HepG2 (cell line): Measurements from ENCODE around the gene HLA-DRA. TPM values are rescaled to one million over a fixed set of nuclear protein-coding genes. Genes with fewer than 3 reads are reported as not detected.
A peak's percentile ranks its signal among the peaks of the same experiment; 100 is the strongest.

Source experiments
- DNMT1 ChIP-seq: sonication (generic); formaldehyde crosslinking; IDR thresholded peaks from 2 replicates; pipeline ENCODE4 v1.5.1; 2020; ENCODE audit warnings: mild to moderate bottlenecking, missing genetic modification reagents
- FIP1L1 ChIP-seq: fragments of 200-400 bp; formaldehyde crosslinking; IDR thresholded peaks from 2 replicates; pipeline ENCODE4 v1.6.1; 2018; ENCODE audit warnings: low read depth, mild to moderate bottlenecking, low read length, moderate library complexity, borderline replicate concordance; ENCODE audit not compliant: insufficient read depth
- FLYWCH1 ChIP-seq: sonication (generic); formaldehyde crosslinking; IDR thresholded peaks from 2 replicates; pipeline ENCODE4 v1.8.1; 2023; ENCODE audit warnings: mild to moderate bottlenecking, missing genetic modification reagents
- FOXA1 ChIP-seq, 2 experiments: fragments of 450-650 bp in 1 of 2; sonication (generic) in 1 of 2; formaldehyde crosslinking in 1 of 2; IDR thresholded peaks; 2 replicates each; pipeline versions ENCODE4 v1.4.0 to v1.6.1; 2016 to 2020; ENCODE audit warnings: missing genetic modification reagents in 1 of 2
- FOXO4 ChIP-seq: sonication (generic); formaldehyde crosslinking; conservative IDR thresholded peaks from 2 replicates; pipeline ENCODE4 v1.8.1; 2023; ENCODE audit warnings: missing genetic modification reagents
- MEIS2 ChIP-seq: sonication (generic); formaldehyde crosslinking; IDR thresholded peaks from 2 replicates; pipeline ENCODE4 v1.9.0; 2021; ENCODE audit warnings: mild to moderate bottlenecking, missing genetic modification reagents
- MXI1 ChIP-seq: IDR thresholded peaks from 3 replicates; pipeline ENCODE4 v1.6.1; 2012; ENCODE audit warnings: low read depth, low read length, inconsistent platforms, borderline replicate concordance
- NCOR1 ChIP-seq: fragments of 200-600 bp; sonication (generic); IDR thresholded peaks from 2 replicates; pipeline ENCODE4 v1.7.0; 2017; ENCODE audit warnings: antibody characterized with exemption, low read length, borderline replicate concordance
- PHF20 ChIP-seq: sonication (generic); formaldehyde crosslinking; IDR thresholded peaks from 2 replicates; pipeline ENCODE4 v1.5.0; 2020; ENCODE audit warnings: mild to moderate bottlenecking, missing genetic modification reagents
- SALL1 ChIP-seq: sonication (generic); formaldehyde crosslinking; IDR thresholded peaks from 2 replicates; pipeline ENCODE4 v1.8.0; 2022; ENCODE audit warnings: mild to moderate bottlenecking, missing genetic modification reagents
- SRF ChIP-seq: IDR thresholded peaks from 2 replicates; pipeline ENCODE4 v1.6.1; 2011; ENCODE audit warnings: mild to moderate bottlenecking, low read depth, low read length, moderate library complexity
- SRSF9 ChIP-seq: fragments of 200-400 bp; formaldehyde crosslinking; IDR thresholded peaks from 2 replicates; pipeline ENCODE4 v1.6.1; 2018; ENCODE audit warnings: borderline replicate concordance, mild to moderate bottlenecking, low read depth, low read length; ENCODE audit not compliant: insufficient read depth, poor library complexity, severe bottlenecking
- STAT6 ChIP-seq: sonication (generic); formaldehyde crosslinking; IDR thresholded peaks from 2 replicates; pipeline ENCODE4 v1.4.0; 2020; ENCODE audit warnings: missing genetic modification reagents, mild to moderate bottlenecking, borderline replicate concordance
- THAP11 ChIP-seq: IDR thresholded peaks from 2 replicates; pipeline ENCODE4 v1.6.1; 2016; ENCODE audit warnings: missing biosample characterization, missing genetic modification reagents
- ZBTB44 ChIP-seq: sonication (generic); formaldehyde crosslinking; IDR thresholded peaks from 2 replicates; pipeline ENCODE4 v1.4.0; 2020; ENCODE audit warnings: missing genetic modification reagents
- ZFP1 ChIP-seq: IDR thresholded peaks from 2 replicates; pipeline ENCODE4 v1.6.1; 2016
- ZNF274 ChIP-seq: sonication (generic); formaldehyde crosslinking; IDR thresholded peaks from 2 replicates; pipeline ENCODE4 v1.5.1; 2020; ENCODE audit warnings: mild to moderate bottlenecking, missing genetic modification reagents
- ZNF484 ChIP-seq: sonication (generic); formaldehyde crosslinking; IDR thresholded peaks from 2 replicates; pipeline ENCODE4 v1.5.1; 2020; ENCODE audit warnings: mild to moderate bottlenecking, low read depth, missing genetic modification reagents, borderline replicate concordance
- ZNF614 ChIP-seq: IDR thresholded peaks from 2 replicates; pipeline ENCODE4 v1.6.1; 2018; ENCODE audit warnings: missing biosample characterization, missing genetic modification reagents, inconsistent platforms, borderline replicate concordance
- ZNF772 ChIP-seq: sonication (generic); formaldehyde crosslinking; IDR thresholded peaks from 2 replicates; pipeline ENCODE4 v1.5.0; 2020; ENCODE audit warnings: mild to moderate bottlenecking, missing genetic modification reagents
- ZSCAN30 ChIP-seq: sonication (generic); formaldehyde crosslinking; IDR thresholded peaks from 2 replicates; pipeline ENCODE4 v1.5.0; 2020; ENCODE audit warnings: mild to moderate bottlenecking, missing genetic modification reagents
- polyA plus RNA-seq, 8 experiments: library from polyadenylated mRNA; depleted of rRNA in 3 of 8; stranded (reverse) in 7 of 8; unstranded in 1 of 8; fragments of >200 nt; fragmentation: Illumina TruSeq in 4 of 8; extraction: Trizol in 4 of 8; gene quantifications; 2 replicates each; pipeline versions ENCODE4 v1.2.1 to v1.2.3, GENCODE V29; 2011 to 2016; ENCODE audit warnings: low read depth in 4 of 8, missing spikeins in 1 of 8, mixed read lengths in 1 of 8; ENCODE audit not compliant: insufficient read depth in 1 of 8
- total RNA-seq, 5 experiments: library from RNA; depleted of rRNA; stranded (reverse); fragments of >200 nt; fragmentation: Illumina TruSeq; extraction: Trizol; gene quantifications; 2 replicates each; pipeline ENCODE4 v1.2.3, GENCODE V29; 2016; ENCODE audit warnings: low read depth in 1 of 5
- TF ChIP-seq, protein P1 (sequence below): sonication (generic); formaldehyde crosslinking; IDR thresholded peaks from 2 replicates; pipeline ENCODE4 v1.5.0; 2020; ENCODE audit warnings: missing genetic modification reagents
- TF ChIP-seq, protein P2 (sequence below): sonication (generic); formaldehyde crosslinking; IDR thresholded peaks from 2 replicates; pipeline ENCODE4 v1.9.0; 2022; ENCODE audit warnings: missing genetic modification reagents, mild to moderate bottlenecking, borderline replicate concordance

Gene HLA-DRA
- total and polyA plus RNA-seq, 2 of the 13 experiments (the other 11 are each of a cell fraction or from before 2014, with no cell fraction given) = not detected

DNA sequence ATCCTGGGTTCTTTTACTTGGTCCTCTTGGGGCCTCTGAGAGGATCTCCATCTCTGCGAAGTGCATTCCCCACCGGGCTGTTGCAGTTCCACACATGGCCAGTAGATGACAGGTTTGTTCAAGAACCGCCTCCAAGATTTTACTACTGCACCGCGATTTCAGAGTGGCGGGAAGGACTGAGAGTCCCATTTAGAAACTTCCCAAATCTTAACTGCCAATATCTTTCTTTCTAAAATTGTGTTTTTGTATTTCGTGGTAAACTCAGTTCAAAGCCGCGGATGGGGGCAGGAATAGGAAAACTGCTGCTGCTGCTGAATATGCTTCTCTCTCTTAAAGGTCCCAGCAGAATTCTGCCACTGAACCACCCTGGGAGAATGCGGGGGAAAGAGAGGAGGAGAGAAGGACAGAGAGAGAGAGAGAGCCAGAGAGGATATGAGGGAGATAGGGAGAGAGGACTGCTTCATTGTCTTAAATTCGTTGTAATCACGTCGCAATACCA is 24.1 kb upstream of the HLA-DRA start (continued):
- TF ChIP-seq, protein P1, sequence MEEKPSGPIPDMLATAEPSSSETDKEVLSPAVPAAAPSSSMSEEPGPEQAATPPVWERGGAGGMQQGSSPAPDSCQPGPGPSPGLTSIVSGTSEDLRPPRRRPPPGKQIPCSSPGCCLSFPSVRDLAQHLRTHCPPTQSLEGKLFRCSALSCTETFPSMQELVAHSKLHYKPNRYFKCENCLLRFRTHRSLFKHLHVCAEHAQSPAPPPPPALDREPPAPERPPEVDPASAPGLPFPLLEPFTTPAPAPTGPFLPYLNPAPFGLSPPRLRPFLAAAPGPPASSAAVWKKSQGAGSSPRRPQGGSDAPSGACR (CRISPR knock-in tag) = no peak
- no peak for TF ChIP-seq MXI1
- TF ChIP-seq DNMT1 (CRISPR knock-in tag) = no peak
- 0 out of 2 replicates have a peak, but pooled peaks have one; percentile 11 for TF ChIP-seq SALL1
- TF ChIP-seq ZFP1 (CRISPR knock-in tag) = no peak
- no peak for TF ChIP-seq FLYWCH1 (CRISPR knock-in tag)
- no peak for TF ChIP-seq ZNF484
- no peak for TF ChIP-seq PHF20 (CRISPR knock-in tag)
- no peak for TF ChIP-seq ZNF274 (CRISPR knock-in tag)
- no peak for TF ChIP-seq STAT6 (CRISPR knock-in tag)
- no peak for TF ChIP-seq SRSF9
- no peak for TF ChIP-seq ZBTB44 (CRISPR knock-in tag)
- no peak for TF ChIP-seq FIP1L1
- no peak for TF ChIP-seq SRF
- no peak for TF ChIP-seq ZNF772
- TF ChIP-seq ZSCAN30 (CRISPR knock-in tag) = no peak
- TF ChIP-seq FOXA1 (IDR thresholded peaks at IDR 0.05) = no peak
- TF ChIP-seq FOXA1 (CRISPR knock-in tag; IDR thresholded peaks at IDR 0.05) = no peak
- TF ChIP-seq ZNF614 (CRISPR knock-in tag) = 0 out of 2 replicates have a peak, but pooled peaks have one; percentile 44
- TF ChIP-seq, protein P2, sequence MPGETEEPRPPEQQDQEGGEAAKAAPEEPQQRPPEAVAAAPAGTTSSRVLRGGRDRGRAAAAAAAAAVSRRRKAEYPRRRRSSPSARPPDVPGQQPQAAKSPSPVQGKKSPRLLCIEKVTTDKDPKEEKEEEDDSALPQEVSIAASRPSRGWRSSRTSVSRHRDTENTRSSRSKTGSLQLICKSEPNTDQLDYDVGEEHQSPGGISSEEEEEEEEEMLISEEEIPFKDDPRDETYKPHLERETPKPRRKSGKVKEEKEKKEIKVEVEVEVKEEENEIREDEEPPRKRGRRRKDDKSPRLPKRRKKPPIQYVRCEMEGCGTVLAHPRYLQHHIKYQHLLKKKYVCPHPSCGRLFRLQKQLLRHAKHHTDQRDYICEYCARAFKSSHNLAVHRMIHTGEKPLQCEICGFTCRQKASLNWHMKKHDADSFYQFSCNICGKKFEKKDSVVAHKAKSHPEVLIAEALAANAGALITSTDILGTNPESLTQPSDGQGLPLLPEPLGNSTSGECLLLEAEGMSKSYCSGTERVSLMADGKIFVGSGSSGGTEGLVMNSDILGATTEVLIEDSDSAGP = no peak
- TF ChIP-seq FOXO4 = no peak
- TF ChIP-seq MEIS2 (CRISPR knock-in tag) = no peak
- TF ChIP-seq NCOR1 = no peak
- no peak for TF ChIP-seq THAP11
